ENCODE data around the gene SMARCAD1.

DNA sequence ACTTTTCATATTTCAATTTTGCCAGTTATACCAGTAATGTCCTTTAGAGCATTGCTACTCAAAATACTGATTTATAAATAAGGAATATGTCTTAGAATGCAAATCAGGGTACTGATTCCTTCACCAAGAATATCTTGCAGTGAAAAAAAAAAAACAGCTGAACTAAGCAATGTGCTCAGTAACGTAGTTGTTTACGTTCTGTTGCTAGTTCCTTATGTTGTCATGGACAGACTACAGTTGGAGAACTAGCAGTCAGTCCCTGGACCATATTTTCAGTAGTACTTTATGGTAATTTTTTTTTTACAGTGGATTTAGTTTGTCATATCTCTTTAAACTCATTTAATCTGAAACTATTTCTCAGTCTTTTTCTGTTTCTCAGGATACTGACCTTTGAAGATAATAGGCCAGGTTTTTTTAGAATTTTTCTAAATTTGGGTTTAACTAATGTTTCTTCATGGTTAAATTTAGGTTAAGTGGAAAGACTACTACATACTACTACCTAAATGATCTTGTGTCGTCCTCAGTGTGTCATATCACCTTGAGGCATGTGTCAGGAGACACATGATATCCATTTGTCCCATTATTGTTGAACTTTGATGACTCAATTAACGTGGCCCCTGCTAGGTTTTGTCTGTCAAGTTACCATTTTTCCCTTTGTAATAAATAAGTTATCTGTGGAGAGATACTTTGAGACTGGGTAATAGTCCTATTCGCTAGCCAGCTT is 21.0 kb downstream of the SMARCAD1 start:
- TF ChIP-seq EZH2 (IDR thresholded peaks at IDR 0.05; ENCODE audit: insufficient read depth, poor library complexity, severe bottlenecking): no peak
- TF ChIP-seq EZH2phosphoT487 (IDR thresholded peaks at IDR 0.05; ENCODE audit: insufficient read depth, low read depth): no peak
